Lung (tissue), 12 donors: ENCODE data around the gene MSANTD2. TPM values are rescaled to one million over a fixed set of nuclear protein-coding genes. Genes with fewer than 3 reads are reported as not detected.

Experiments
- ATAC-seq: fragments of 200-7000 bp; cut with Tn5 transposase; one replicate; pipeline ENCODE4 v1.9.1; 2020; ENCODE audit warnings: moderate number of reproducible peaks; ENCODE audit not compliant: insufficient read depth, low FRiP score
- DNase-seq, 3 donors: peaks; one replicate each; pipeline ENCODE4 v3.0.0-alpha.2; 2013 to 2017
- H3K27ac ChIP-seq, 2 donors: one replicate each; pipeline ENCODE4 v1.5.1; 2013; ENCODE audit warnings: mild to moderate bottlenecking in 2 of 2, moderate library complexity in 2 of 2, control low read depth in 1 of 2, inconsistent platforms in 1 of 2, low read depth in 1 of 2, low read length in 1 of 2
- H3K27me3 ChIP-seq, 3 donors: one replicate each; pipeline ENCODE4 v1.5.1; 2013; ENCODE audit warnings: low read length in 2 of 3; ENCODE audit not compliant: control insufficient read depth in 3 of 3, insufficient read depth in 3 of 3
- H3K36me3 ChIP-seq, 4 donors: one replicate each; pipeline ENCODE4 v1.5.1; 2013; ENCODE audit warnings: low read length in 4 of 4, mild to moderate bottlenecking in 1 of 4, moderate library complexity in 1 of 4; ENCODE audit not compliant: control insufficient read depth in 4 of 4, insufficient read depth in 4 of 4
- H3K4me1 ChIP-seq, 5 donors: one replicate each; pipeline ENCODE4 v1.5.1; 2013; ENCODE audit warnings: low read length in 5 of 5, mild to moderate bottlenecking in 2 of 5, moderate library complexity in 1 of 5; ENCODE audit not compliant: control insufficient read depth in 5 of 5, insufficient read depth in 5 of 5
- H3K4me3 ChIP-seq: one replicate; pipeline ENCODE4 v1.5.1; 2013; ENCODE audit warnings: mild to moderate bottlenecking, control low read depth, moderate library complexity
- H3K9ac ChIP-seq, 2 donors: one replicate each; pipeline ENCODE4 v1.5.1; 2013; ENCODE audit warnings: low read length in 2 of 2, control low read depth in 1 of 2; ENCODE audit not compliant: insufficient read depth in 1 of 2
- H3K9me3 ChIP-seq, 4 donors: one replicate each; pipeline ENCODE4 v1.5.1; 2013; ENCODE audit warnings: low read length in 3 of 4, mild to moderate bottlenecking in 1 of 4, moderate library complexity in 1 of 4; ENCODE audit not compliant: control insufficient read depth in 4 of 4, insufficient read depth in 3 of 4
- WGBS, 2 donors: extraction: QIAGEN DNeasy Blood & Tissue Kit; methylation state at CpG; one replicate each; pipeline ENCODE4 v1.1.7; 2013; 5-methylcytosine and 5-hydroxymethylcytosine counted together
- polyA plus RNA-seq, 2 donors: library from polyadenylated mRNA; stranded (reverse); fragments of 200-250 nt; gene quantifications; one replicate each; pipeline ENCODE4 v1.2.1, GENCODE V29; 2013
- total RNA-seq, 2 donors: library from RNA; depleted of rRNA in 1 of 2; stranded (reverse); fragments of >200 nt in 1 of 2; gene quantifications; one replicate each; pipeline ENCODE4 v1.2.1, GENCODE V29; 2014 to 2021
- TF ChIP-seq, protein P1 (sequence below): IDR thresholded peaks from 2 replicates; pipeline ENCODE4 v1.5.1; 2012; ENCODE audit warnings: mild to moderate bottlenecking; ENCODE audit errors: control extremely low read depth, extremely low read depth
- donor health status: control.
- donor health status: control.
- donor health status: Bipolar disorder and iron deficiency.
- donor health status: healthy.
- donor health status: DM: yes; HTN: yes; CAD: no.

Gene MSANTD2
- total and polyA plus RNA-seq, 4 donors, result 3.9 to 33.6 (median 15.7) TPM

DNA sequence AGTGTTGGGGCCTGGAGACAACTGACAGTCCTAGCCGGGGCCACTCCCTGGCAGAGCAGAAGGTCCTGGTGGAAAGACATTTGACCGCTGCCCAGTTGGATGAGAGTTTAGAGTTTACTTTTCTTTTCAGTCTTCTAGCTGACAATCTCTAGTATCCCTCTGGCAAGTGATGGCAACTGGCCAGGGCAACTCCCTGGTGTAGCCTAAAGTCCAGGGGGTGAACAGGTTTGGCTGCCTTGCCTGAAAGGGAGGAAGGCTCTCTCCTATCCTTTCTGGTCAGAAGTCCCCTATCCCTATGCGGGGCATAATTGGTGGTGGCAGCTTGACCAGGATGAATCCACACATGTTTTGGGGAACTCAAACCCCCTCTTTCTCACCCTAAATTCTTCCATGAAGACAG is 16.8 kb upstream of the MSANTD2 start:
- Histone ChIP-seq H3K4me3 (no peak overlapping the region), H3K4me1 (no peaks in the 10 kb centered on the region), H3K27me3 (peaks cover 0 to 5% (median 3%) of the 10 kb centered on the region in 3 donors), H3K9ac (no peak overlapping the region), H3K36me3 (no peaks in the 10 kb centered on the region), H3K9me3 (no peaks in the 10 kb centered on the region), H3K27ac (no peak overlapping the region)
- DNase-seq (no peak), ATAC-seq (no peak)
- WGBS, 2 donors, result 85 to 93% methylated on average over 3 of the region's 3 CpGs
- TF ChIP-seq, protein P1, sequence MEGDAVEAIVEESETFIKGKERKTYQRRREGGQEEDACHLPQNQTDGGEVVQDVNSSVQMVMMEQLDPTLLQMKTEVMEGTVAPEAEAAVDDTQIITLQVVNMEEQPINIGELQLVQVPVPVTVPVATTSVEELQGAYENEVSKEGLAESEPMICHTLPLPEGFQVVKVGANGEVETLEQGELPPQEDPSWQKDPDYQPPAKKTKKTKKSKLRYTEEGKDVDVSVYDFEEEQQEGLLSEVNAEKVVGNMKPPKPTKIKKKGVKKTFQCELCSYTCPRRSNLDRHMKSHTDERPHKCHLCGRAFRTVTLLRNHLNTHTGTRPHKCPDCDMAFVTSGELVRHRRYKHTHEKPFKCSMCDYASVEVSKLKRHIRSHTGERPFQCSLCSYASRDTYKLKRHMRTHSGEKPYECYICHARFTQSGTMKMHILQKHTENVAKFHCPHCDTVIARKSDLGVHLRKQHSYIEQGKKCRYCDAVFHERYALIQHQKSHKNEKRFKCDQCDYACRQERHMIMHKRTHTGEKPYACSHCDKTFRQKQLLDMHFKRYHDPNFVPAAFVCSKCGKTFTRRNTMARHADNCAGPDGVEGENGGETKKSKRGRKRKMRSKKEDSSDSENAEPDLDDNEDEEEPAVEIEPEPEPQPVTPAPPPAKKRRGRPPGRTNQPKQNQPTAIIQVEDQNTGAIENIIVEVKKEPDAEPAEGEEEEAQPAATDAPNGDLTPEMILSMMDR, result no peak

DNA sequence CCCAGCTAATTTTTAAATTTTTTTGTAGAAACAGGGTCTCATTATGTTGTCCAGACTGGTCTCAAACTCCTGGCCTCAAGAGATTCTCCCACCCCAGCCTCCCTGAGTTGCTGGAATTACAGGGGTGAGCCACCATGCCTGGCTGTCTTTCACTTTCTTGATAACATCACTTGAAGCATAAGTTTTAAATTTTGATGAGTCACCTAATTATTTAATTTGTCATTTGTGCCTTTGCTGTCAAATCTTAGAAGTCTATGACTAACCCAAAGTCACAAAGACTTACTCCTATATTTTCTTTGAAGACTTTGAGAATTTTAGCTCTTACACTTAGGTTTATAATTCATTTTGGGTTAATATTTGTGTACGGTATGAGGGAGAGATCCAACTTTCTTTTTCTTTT is 14.5 kb upstream of the MSANTD2 start:
- Histone ChIP-seq H3K27ac (no peak overlapping the region), H3K9ac (no peak overlapping the region), H3K9me3 (no peaks in the 10 kb centered on the region), H3K27me3 (peaks cover 0 to 5% (median 3%) of the 10 kb centered on the region in 3 donors), H3K36me3 (no peaks in the 10 kb centered on the region), H3K4me3 (no peak overlapping the region), H3K4me1 (no peaks in the 10 kb centered on the region)
- TF ChIP-seq, protein P1, result no peak
- DNase-seq, result no peak
- 86 to 100% methylated on average over 1 of the region's 1 CpG for WGBS, 2 donors
- no peak for ATAC-seq

- no peak for ATAC-seq
- no peak for DNase-seq
These were observed 12.7 kb upstream of the MSANTD2 start for GRCh38 chr11:124812876-124813275.

More at GRCh38 chr11:124812876-124813275, 12.7 kb upstream of the MSANTD2 start:
- Histone ChIP-seq H3K36me3 (peaks cover 0 to 1% (median 0%) of the 10 kb centered on the region in 4 donors), H3K9ac (no peak overlapping the region), H3K27ac (no peak overlapping the region), H3K4me1 (no peaks in the 10 kb centered on the region), H3K4me3 (no peak overlapping the region), H3K9me3 (no peaks in the 10 kb centered on the region), H3K27me3 (peaks cover 0 to 2% (median 0%) of the 10 kb centered on the region in 3 donors)
- TF ChIP-seq, protein P1, result no peak
- 2 to 7% methylated on average over 1 of the region's 1 CpG for WGBS, 2 donors
